Measurements from ENCODE around the gene CCDC43. TPM values are rescaled to one million over a fixed set of nuclear protein-coding genes. Genes with fewer than 3 reads are reported as not detected.
"Not testable (repeated sequence)": the region's sequence is repeated elsewhere in the genome, so short reads cannot be mapped to it uniquely, and the experiment has no call there.

CCDC43 gene
- total RNA-seq, 1 donor from 2014 or later, result 46.5 TPM

DNA sequence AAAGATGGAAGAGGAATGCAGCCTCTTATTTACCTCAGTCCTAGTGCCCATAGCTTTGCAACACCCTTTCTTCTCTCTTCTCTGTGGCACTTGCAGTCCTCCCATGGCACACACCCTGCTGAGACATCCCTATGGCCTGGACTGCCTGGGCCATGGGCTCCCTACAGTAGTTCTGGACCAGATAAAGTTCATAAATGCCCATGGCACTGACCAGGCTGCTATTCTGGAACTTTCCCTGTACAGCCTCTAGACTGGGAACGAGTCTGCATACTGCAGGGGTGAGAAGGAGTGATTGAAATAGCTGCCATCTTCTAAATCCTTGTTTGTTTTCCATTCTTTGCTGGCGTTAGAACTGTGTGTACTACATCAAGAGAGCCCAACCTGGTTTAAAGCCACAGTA lies 44.7 kb upstream of the CCDC43 start:
- Mint-ChIP-seq H3K4me1 (no peaks in the 10 kb centered on the region), H3K9me3 (no peaks in the 10 kb centered on the region), H3K36me3 (peaks cover 16% of the 10 kb centered on the region), H3K4me3 (no peak overlapping the region), H3K27ac (no peak overlapping the region), H3K27me3 (ENCODE audit: insufficient read depth, low read depth) (peaks cover 2% of the 10 kb centered on the region)
- no peaks in the 10 kb centered on the region for H3K36me3 ChIP-seq
- H2AFZ ChIP-seq (replicated peaks), result no peak overlapping the region
- H3K9ac ChIP-seq, result no peak overlapping the region
- no peak for DNase-seq (ENCODE audit: low spot score)
- H3F3A ChIP-seq (ENCODE audit: low read depth), result peaks cover 7% of the 10 kb centered on the region
- no peaks in the 10 kb centered on the region for H3K4me1 ChIP-seq
- H3K4me2 ChIP-seq, result no peak overlapping the region
- no peak overlapping the region for H3K4me3 ChIP-seq
- H3K9me3 ChIP-seq (ENCODE audit: low read depth), result no peaks in the 10 kb centered on the region
- no peaks in the 10 kb centered on the region for H3K79me2 ChIP-seq (ENCODE audit: low read depth)
- TF ChIP-seq EZH2phosphoT487 (IDR thresholded peaks at IDR 0.05), result no peak
- TF ChIP-seq, protein P1, sequence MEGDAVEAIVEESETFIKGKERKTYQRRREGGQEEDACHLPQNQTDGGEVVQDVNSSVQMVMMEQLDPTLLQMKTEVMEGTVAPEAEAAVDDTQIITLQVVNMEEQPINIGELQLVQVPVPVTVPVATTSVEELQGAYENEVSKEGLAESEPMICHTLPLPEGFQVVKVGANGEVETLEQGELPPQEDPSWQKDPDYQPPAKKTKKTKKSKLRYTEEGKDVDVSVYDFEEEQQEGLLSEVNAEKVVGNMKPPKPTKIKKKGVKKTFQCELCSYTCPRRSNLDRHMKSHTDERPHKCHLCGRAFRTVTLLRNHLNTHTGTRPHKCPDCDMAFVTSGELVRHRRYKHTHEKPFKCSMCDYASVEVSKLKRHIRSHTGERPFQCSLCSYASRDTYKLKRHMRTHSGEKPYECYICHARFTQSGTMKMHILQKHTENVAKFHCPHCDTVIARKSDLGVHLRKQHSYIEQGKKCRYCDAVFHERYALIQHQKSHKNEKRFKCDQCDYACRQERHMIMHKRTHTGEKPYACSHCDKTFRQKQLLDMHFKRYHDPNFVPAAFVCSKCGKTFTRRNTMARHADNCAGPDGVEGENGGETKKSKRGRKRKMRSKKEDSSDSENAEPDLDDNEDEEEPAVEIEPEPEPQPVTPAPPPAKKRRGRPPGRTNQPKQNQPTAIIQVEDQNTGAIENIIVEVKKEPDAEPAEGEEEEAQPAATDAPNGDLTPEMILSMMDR (IDR thresholded peaks at IDR 0.05), result no peak
- no peak for TF ChIP-seq EZH2 (IDR thresholded peaks at IDR 0.05)
- no peaks in the 10 kb centered on the region for H4K20me1 ChIP-seq (ENCODE audit: low read depth)
- H3K27ac ChIP-seq, result no peak overlapping the region
- no peaks in the 10 kb centered on the region for H3K27me3 ChIP-seq

DNA sequence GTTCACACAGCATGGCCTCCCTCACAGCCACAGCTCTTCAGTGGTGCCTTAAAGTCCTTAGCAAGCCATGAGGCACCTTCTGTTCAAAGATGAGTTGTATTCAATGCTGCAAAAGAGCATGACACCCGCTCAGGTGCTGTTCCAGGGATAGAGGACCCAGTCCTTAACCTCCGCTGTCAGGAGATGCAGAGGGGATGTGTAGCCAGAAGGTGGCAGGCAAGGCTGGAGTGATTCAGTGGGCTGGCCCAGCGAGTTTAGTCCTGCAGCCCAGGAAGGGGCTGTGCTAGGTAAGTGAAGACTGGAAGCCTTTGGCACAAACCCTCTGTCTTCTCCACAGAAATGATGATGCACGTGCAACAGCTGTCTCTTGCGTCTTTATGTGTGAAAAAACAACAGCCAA lies 44.2 kb upstream of the CCDC43 start:
- Histone ChIP-seq H2AFZ (replicated peaks) (no peak overlapping the region), H3K79me2 (ENCODE audit: low read depth) (no peaks in the 10 kb centered on the region), H3K36me3 (peaks cover 4% of the 10 kb centered on the region), H3K4me1 (no peaks in the 10 kb centered on the region), H4K20me1 (ENCODE audit: low read depth) (no peaks in the 10 kb centered on the region), H3K27ac (no peak overlapping the region), H3K27me3 (no peaks in the 10 kb centered on the region), H3K4me3 (no peak overlapping the region), H3K9me3 (ENCODE audit: low read depth) (no peaks in the 10 kb centered on the region), H3F3A (ENCODE audit: low read depth) (peaks cover 7% of the 10 kb centered on the region), H3K4me2 (no peak overlapping the region), H3K9ac (no peak overlapping the region)
- H3K4me1 Mint-ChIP-seq, result no peaks in the 10 kb centered on the region
- no peak overlapping the region for H3K4me3 Mint-ChIP-seq
- peaks cover 16% of the 10 kb centered on the region for H3K36me3 Mint-ChIP-seq
- peak; percentile 56 for DNase-seq (ENCODE audit: low spot score)
- H3K27ac Mint-ChIP-seq, result no peak overlapping the region
- no peaks in the 10 kb centered on the region for H3K9me3 Mint-ChIP-seq
- peaks cover 2% of the 10 kb centered on the region for H3K27me3 Mint-ChIP-seq (ENCODE audit: insufficient read depth, low read depth)
- TF ChIP-seq, protein P1 (IDR thresholded peaks at IDR 0.05), result peak; percentile 52
- TF ChIP-seq EZH2phosphoT487 (IDR thresholded peaks at IDR 0.05), result no peak

DNA sequence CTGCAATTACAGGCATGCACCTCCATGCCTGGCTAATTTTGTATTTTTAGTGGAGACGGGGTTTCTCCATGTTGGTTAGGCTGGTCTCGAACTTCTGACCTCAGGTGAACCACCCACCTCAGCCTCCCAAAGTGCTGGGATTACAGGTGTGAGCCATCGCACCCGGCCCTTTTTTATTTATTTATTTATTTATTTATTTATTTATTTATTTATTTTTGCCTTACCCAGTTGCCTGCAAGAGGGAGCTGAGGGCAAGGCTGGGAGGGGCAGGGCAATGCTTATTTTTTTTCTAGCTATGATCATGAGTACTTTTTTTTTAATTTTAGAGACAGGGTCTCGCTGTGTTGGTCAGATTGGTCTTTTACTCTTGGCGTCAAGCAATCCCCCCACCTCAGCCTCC lies 36.5 kb upstream of the CCDC43 start:
- not testable (repeated sequence) for H3K4me1 Mint-ChIP-seq; H3F3A ChIP-seq (ENCODE audit: low read depth); H3K9ac ChIP-seq; H4K20me1 ChIP-seq (ENCODE audit: low read depth); H3K27me3 ChIP-seq; H3K27me3 Mint-ChIP-seq (ENCODE audit: insufficient read depth, low read depth); H3K9me3 ChIP-seq (ENCODE audit: low read depth); H3K36me3 ChIP-seq; H3K4me3 Mint-ChIP-seq; H3K79me2 ChIP-seq (ENCODE audit: low read depth); H3K4me1 ChIP-seq; H3K4me2 ChIP-seq; H3K9me3 Mint-ChIP-seq; DNase-seq (ENCODE audit: low spot score); H3K27ac Mint-ChIP-seq; H3K27ac ChIP-seq; H2AFZ ChIP-seq (replicated peaks); H3K4me3 ChIP-seq
- peaks cover 14% of the 10 kb centered on the region for H3K36me3 Mint-ChIP-seq

DNA sequence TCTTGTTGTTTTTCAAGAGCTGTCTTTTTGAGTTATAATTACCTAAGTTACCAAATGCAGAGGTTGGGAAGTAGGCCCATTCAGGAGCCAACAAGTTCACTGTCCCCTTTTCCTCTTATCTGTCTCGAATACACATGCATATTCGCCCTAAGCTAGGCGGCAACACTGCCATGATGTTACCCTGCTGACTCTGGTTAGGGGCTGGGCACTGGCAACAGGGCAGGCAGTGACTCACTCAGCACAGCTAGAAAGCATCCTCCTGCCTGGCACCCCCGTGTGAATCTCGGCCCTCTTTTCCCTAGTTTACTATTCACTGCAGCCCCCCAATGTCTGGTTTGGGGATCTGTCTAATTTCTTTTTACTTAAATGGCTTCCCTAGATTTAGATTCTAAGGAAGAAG lies 32.7 kb upstream of the CCDC43 start:
- DNase-seq (ENCODE audit: low spot score), result no peak
- H3K79me2 ChIP-seq (ENCODE audit: low read depth), result no peaks in the 10 kb centered on the region
- no peak overlapping the region for H3K4me3 ChIP-seq
- H3K9ac ChIP-seq, result no peak overlapping the region
- H3K27ac Mint-ChIP-seq, result no peak overlapping the region
- H3K9me3 ChIP-seq (ENCODE audit: low read depth), result no peaks in the 10 kb centered on the region
- H3K9me3 Mint-ChIP-seq, result no peaks in the 10 kb centered on the region
- H3K4me1 ChIP-seq, result no peaks in the 10 kb centered on the region
- no peak overlapping the region for H3K4me2 ChIP-seq
- no peaks in the 10 kb centered on the region for H3K27me3 Mint-ChIP-seq (ENCODE audit: insufficient read depth, low read depth)
- H3K4me1 Mint-ChIP-seq, result no peaks in the 10 kb centered on the region
- no peak for TF ChIP-seq EZH2 (IDR thresholded peaks at IDR 0.05)
- TF ChIP-seq, protein P1 (IDR thresholded peaks at IDR 0.05), result no peak
- TF ChIP-seq EZH2phosphoT487 (IDR thresholded peaks at IDR 0.05), result no peak
- no peaks in the 10 kb centered on the region for H3K27me3 ChIP-seq
- H3K36me3 Mint-ChIP-seq, result peaks cover 24% of the 10 kb centered on the region
- H4K20me1 ChIP-seq (ENCODE audit: low read depth), result no peaks in the 10 kb centered on the region
- peaks cover 5% of the 10 kb centered on the region for H3K36me3 ChIP-seq
- H2AFZ ChIP-seq (replicated peaks), result no peak overlapping the region
- no peak overlapping the region for H3K27ac ChIP-seq
- H3K4me3 Mint-ChIP-seq, result no peak overlapping the region
- H3F3A ChIP-seq (ENCODE audit: low read depth), result no peaks in the 10 kb centered on the region
